GM18520 (cell line): ENCODE data around the gene CLEC17A.
"Not testable (repeated sequence)": the region's sequence is repeated elsewhere in the genome, so short reads cannot be mapped to it uniquely, and the experiment has no call there.

ENCODE experiments used
- ATAC-seq: cut with Tn5 transposase; IDR thresholded peaks from one replicate; pipeline ENCODE4 v1.9.1; 2021; ENCODE audit not compliant: unreplicated experiment

The CLEC17A gene, protein sequence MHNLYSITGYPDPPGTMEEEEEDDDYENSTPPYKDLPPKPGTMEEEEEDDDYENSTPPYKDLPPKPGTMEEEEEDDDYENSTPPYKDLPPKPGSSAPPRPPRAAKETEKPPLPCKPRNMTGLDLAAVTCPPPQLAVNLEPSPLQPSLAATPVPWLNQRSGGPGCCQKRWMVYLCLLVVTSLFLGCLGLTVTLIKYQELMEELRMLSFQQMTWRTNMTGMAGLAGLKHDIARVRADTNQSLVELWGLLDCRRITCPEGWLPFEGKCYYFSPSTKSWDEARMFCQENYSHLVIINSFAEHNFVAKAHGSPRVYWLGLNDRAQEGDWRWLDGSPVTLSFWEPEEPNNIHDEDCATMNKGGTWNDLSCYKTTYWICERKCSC

DNA sequence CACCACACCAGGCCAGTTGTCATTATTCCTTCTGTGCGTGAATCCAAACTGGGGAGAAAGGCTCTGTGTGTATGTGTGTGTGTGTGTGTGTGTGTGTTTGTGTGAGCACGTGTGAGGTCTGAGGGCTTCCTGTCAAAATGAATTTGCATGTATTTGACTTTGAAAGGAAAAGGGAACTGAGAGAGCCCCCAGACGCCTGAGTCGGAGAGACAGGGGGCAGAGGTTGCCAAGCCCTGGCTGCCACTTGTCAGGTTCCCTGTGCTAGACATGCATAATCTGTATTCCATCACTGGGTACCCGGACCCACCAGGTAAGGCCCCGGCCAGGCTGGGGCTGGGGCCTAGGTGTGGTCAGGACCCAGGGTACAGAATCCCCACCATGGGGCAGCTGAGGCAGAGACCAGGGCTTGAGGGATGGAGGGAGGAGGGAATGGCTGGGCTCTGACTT, at the start of gene CLEC17A:
CLEC17A (plus strand) TSS at position 191 of the 447 bp plus-strand sequence; CDS start at position 268, 77 bp downstream.
- no peak for ATAC-seq

DNA sequence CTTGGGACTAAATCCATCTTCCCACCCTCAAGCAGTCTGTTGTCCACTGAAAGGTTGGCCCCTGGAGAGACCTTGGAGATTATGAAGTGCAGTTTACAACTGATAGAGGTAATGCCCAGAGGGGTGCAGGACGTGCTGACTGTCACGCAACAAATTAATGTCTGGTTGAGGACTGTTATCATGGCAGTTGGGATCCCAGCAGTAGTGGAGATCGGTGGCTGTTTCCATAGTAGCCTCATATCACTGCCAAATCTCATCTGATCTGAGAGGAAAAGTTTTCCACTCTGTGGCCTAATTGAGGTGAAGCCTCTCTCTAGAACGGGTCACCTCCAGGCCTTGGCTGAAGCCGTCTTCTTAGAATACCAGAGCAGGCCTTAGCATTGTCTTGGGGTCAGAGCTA, 49.4 kb upstream of the CLEC17A start:
- no peak for ATAC-seq

DNA sequence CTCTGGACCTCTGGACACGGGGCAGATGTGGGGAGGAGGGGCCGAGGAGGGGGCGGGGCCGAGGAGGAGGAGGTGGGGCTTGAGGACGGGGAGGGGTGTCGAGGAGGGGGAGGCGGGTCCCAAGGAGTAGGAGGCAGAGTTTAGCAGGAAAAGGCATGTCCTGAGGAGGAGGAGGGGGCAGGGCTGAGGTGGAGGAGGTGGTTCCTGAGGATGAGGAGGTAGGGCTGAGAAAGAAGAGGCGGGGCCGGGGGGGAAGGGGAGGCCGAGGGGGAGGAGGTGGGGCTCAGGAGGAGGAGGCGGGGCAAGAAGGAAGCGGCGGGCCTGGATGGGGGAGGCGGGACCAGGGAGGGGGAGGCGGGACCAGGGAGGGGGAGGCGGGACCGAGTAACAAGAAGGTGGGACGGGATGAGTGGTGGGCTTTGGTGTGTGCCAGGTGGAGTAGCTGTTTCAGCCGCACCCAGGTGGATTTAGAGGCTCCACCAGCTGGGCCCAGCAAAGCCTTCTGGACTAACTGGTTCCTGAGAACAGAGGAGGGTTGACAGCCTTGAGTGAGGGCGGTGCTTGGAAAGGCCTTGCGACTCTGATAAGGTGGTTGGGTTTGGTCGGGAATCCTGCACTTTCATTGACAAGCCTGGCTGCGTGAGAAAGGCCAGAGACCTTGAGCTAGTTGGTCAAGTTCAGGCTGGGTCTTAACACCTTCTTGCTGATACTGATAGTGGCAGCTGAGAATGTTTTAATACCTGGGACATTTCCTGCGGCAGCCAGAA, 45.8 kb upstream of the CLEC17A start:
- no peak for ATAC-seq

DNA sequence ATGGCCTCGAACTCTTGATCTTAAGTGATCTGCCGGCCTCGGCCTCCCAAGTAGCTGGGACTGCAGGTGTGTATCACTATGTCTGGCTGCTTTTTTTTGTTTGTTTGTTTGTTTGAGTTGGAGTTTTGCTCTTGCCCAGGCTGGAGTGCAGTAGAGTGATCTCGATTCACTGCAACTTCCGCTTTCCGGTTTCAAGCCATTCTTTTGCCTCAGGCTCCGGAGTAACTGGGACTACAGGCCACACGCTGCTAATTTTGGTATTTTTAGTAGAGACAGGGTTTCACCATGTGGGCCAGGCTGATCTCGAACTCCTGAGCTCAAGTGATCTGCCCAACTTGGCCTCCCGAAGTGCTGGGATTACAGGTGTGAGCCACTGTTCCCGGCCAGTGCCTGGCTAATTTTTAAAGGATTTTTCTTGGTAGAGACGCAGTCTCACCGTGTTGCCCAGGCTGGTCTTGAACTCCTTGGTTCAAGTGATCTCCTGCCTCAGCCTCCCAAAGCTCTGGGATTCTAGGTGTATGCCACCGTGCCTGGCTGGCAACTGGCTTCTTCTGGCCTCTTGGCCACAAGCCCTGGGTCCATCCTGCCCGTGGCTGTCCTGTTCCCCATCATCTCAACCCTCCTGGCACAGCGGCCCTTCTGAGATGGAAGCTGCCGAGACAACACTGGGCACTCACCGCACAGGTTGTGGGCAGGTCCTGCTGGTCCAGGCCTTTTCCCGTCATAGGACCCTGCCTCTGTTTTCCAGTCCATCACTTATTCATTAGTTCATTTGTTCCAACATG, 42.0 kb upstream of the CLEC17A start:
- ATAC-seq, result no peak

DNA sequence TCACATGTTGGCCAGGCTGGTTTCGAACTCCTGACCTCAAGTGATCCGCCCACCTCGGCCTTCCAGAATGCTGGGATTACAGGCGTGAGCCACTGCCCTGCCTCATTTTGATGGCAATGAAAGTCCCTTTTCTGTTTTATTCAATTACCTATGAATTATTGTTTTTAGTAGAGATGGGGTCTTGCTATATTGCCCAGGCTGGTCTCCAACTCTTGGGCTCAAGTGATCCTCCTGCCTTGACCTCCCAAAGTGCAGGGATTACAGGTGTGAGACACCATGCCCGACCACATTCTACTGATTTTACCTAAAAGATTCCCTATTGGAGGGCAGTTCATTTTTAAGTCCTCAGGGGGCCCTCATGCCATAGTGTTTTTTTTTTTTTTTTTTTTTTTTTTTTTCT, 40.9 kb upstream of the CLEC17A start:
- ATAC-seq, result not testable (repeated sequence)

DNA sequence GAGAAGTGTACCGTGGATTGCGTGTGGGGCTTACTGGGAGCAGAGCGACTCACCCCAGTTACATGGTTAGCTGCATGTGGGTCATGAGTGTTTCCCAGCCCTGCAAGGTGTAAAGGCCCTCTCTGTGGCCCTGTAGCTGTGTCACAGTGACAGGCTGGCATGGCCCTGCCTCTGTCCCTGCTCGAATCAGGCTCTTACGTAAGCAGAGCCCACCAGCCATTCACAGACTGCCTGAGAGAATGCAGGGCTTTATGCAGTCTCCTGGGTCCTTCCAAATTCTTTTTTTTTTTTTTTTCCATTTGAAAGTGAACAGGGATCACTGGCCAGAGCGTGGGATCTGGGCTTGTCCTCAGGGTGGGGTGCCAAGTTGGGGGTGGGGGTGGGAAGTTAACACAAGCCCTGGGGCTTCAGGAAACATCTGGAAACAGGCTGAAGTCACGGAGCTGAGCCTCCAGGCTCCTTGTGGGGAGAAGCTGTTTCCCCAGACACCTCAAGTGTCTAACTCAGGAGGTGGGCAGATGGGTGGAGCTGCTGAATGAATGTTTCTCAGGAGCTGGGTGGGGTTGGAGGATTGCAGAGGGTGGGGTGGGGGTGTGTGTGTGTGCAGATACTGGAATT, 40.1 kb upstream of the CLEC17A start:
- no peak for ATAC-seq

DNA sequence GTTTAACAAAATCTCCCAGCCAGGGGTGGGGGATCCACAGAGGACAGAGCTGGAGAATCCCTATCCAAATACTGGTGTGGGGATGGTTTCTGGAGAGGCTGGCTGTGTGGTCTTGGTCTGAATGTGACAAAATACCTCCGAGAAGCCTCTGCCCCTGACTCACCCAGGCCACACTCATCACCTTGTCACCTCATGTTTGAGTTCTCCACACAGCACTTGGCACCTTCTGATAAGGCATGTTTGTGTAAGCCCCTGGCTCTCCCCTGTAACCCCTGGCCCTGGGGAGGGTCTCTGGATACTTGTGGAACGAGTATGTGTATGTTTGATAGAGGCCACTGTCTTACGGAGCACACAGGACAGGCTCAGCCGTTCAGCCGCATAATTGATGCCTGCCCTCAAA, 38.8 kb upstream of the CLEC17A start:
- ATAC-seq, result no peak

DNA sequence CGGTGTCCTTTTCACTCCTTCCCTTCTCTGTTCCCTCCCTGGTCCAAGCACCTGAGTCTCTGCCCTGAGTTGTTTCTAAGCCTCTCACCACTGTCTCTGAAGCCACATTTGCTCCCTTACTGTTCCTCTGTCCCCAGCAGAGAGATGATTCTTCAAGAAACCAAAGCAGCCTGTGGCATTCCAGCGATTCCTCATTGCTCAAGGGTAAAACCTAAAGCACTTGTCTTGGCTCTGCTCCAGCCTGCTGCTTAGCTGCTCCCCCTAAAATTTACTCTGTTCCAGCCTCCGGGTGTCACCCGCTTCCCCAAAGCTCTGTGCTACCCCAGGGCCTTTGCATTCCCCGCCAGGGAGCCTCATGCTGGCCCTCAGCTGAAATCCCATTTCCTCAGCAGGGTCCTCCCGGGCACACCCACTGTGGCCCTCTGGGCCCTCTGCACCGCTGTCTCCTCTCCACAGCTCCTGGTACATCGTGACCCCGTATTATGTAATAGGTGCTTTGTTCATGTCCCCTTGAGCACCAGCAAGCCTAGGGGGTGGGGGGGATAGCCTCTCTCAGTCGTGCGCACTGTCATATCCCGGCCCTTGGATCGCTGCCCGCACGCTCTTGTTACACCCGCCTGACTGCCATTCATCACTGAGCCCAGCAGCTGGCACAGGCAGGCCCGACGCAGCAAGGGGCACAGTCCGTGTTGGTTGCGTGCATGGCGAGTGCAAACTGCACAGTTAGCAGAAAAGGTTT, 37.7 kb upstream of the CLEC17A start:
- ATAC-seq, result no peak

DNA sequence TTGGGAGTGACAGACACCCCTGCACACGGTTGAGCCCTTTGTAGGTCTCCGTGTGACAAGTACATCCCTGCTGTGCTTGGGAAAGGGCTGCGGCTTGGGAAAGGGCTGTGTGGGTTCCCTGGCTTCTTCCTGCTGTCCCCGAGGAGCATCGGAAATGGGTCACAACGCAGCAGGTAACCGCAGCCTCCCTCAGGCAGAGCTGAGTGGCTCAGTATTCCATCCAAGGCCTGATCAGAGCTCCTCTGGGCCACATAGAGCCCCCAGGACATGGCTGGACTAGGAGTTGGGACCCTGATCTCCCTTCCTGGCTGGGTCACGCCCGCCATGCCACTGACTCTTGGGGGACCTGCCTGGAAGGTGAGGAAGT, 37.2 kb upstream of the CLEC17A start:
- no peak for ATAC-seq

DNA sequence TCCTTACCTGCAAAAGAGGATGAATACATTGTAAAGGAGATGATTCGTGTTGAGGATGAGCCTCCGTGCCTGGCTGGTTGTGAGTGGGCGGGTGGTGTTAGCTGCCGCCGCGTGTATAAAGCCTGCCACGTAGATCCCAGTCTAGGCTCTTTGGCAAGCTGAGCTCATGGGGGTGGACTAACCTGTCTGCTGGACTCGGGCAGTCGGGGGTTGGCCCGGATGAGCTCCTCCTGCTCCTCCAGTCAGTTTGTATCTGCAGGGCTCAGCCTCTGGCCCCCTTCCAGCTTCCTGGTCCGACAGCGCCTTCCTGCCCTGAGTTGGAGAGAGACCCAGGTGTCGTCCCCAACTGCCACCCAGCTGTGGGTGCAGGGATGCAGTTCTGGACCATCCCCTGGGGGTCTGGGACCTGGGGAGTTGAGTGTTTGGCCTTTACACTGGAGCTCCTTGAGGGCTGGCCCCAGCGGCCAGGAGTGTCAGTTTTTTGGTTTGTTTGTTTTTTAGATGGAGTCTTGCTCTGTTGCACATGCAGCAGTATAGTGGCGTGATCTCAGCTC, 32.6 kb upstream of the CLEC17A start:
- ATAC-seq, result no peak

DNA sequence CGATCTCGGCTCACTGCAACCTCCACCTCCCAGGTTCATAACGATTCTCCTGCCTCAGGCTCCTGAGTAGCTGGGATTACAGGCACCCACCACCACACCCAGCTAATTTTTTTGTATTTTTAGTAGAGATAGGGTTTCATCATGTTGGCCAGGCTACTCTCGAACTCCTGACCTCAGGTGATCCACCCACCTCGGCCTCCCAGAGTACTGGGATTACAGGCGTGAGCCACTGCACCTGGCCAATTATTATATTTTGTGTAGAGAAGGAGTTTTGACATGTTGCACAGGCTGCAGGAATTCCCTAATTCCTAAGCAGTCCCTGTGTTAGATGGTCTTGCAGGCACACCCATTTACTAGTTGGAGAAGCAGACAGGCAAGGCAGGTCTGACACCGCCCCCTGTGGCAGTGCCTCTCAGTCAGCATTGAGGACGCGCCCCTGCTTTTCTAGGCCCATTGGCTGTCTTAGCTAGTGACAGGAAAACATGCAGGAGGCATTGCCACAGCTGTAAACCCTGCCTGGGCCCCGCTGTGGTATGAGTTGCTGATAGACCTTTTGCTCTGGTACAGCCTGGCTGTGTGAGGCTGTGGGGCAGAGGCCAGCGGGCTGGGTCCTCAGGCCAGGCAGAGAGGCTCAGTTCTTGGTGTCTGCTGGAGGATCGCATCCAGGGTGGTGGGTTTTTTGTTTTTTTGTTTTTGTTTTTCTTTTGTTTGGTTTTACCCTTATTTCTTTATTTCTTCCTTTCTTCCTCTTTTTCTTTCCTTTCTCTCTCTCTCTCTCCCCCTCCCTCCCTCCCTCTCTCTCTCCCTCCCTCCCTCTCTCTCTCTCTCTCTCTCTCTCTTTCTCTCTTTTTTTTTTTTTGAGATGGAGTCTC, 31.5 kb upstream of the CLEC17A start:
- ATAC-seq, result not testable (repeated sequence)

DNA sequence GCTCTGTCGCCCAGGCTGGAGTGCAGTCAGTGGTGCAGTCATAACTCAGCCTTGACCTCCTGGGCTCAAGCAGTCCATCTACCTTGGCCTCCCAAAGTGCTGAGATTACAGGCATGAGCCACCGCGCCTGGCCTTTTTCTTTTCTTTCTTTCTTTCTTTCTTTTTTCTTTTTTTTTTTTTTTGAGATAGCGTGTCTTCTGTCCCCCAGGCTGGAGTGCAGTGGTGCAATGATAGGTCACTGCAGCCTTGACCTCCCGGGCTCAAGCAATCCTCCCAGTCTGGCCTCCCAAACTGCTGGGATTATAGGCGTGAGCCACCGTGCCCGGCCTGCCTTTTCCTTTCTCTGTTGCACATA, 30.9 kb upstream of the CLEC17A start:
- not testable (repeated sequence) for ATAC-seq

DNA sequence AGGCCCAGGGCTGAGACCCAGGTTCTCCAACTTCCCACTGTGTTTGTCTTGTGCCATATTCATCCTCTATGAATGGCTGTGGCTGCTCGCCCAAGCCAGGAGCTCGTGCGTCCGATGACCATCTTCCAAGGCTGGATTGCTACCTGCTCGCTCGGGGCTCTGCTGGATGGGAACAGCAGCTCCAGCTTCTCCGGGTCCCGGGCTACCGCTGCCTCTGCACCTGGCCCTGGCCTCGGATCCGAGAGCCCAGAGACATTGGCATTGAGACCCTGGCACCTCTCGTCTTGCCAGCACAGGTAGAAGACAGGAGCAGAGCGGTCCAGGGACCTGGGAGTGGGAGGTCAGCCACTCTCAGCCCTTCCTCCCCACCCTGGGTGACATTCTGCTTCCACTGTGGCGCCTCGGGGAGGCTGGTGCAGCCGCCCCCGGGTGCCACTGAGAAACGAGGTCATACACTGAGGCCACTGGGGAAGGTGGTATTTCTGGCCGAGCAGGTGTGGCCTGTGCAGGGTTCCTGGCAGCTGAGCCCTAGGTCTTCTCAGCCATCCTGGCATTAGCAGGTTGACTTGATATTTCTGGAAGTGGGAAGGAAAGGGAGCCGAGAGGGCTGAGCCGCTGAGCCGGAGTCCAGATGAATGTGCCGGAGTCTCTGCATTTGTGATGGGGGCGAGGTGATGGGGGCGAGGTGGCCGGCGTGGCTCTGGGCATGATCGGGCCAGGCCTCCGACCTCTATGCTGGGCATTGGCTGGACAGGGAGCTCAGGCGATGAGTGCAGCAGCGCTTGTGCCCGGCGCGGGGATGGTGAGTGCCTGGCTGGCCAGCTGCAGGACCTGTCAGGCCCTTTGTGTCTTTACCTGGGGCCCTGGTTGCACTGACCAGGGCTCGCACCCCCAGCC, 29.6 kb upstream of the CLEC17A start:
- no peak for ATAC-seq

DNA sequence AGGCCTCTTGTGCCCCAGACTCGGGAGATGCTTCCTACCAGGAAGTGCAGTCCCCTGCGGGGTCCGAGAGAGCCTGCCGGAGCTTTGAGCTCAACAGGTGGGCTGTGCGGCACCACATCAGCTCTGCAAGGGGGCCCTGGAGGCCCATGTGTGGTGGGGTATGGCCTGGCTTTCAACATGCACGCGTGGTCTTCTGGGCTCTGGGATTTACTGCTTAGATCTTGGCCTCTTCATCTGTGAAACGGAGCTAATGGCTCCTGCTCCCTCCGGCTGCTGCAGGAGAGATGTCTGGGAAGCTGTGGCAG, 29.0 kb upstream of the CLEC17A start:
- ATAC-seq, result no peak

DNA sequence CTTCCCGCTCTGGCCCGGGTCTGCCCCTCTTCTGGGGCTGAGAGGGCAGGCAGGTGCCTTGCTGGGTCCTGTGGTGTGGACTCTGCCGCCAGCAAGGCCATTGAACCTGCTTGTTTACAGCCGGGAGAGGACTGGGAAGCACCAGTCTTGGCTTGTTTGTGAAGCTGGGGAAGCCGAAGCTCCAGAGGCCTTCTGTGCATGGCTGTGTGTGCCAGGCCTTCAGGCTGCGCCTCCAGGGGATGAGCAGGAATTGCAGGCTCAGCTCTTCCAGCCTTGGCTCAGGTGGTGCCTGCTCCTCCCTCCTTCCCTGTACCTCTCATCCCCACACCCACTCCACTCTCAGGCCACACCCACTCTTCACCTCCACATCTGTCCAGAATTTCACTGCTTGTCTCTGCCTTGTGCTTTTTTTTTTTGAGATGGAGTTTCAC, 28.5 kb upstream of the CLEC17A start:
- no peak for ATAC-seq

DNA sequence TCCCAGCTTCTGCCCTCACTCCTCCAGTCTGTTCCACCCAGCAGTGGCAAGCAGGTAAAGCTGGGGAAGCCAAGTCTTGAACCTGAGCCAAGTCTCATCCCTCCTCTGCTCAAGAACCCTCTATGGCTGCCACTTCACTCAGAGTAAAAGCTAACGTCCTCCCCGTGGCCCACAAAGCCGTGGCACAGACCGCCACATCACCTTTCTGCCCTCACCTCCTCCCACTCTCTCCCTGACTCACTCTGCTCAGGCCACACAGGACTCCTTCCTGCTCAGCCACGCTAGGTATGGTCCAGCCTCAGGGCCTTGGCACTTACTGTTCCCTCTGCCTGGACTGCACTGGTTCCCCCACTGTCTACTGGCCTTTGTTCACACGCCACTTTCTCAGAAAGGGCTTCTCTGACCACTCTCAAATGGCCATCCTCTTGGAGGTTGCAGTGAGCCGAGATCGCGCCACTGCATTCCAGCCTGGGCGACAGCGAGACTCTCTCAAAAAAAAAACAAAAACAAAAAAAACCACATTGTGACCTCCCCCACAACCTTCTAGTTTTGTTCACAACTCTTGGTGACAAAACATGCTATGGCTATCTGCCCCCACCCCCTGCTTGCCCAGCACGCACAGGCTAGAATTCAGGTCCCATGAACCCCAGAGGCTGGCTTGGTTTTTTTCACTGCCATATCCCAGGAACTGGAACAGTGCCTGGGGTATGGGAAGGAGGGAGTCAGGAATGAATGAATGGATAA, 26.8 kb upstream of the CLEC17A start:
- ATAC-seq, result no peak

DNA sequence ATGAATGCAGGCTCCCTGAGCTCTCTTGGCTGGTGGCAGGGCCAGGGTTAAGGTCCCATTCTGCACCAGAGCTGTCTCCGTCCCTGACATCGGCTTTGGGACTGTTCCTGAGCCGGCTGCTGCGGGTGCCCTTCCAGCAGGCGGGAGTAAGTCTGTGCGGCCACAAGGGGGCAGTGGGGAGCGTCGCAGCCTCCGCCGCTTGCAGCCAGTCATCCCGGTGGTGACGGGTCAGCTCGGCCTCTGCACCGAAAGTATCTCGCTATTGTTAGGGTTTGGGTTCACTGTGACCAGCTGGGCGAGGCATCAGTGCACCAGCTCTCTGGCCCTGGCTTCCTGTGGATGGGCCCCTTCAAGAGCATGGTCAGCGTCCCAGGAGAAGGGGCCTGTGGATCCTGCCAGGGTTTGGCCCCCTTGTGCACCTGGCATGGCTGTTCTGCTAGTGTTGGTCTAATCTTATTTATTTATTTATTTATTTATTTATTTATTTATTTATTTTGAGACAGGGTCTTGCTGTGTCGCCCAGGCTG, 26.2 kb upstream of the CLEC17A start:
- no peak for ATAC-seq
